SW480 (cell line): ENCODE results near the gene OSBPL10.
"Not testable (repeated sequence)": the region's sequence is repeated elsewhere in the genome, so short reads cannot be mapped to it uniquely, and the experiment has no call there.

Source experiments
- DNase-seq: peaks from one replicate; pipeline ENCODE4 v3.0.0-alpha.2; 2016; ENCODE audit warnings: low spot score

Gene OSBPL10

DNA sequence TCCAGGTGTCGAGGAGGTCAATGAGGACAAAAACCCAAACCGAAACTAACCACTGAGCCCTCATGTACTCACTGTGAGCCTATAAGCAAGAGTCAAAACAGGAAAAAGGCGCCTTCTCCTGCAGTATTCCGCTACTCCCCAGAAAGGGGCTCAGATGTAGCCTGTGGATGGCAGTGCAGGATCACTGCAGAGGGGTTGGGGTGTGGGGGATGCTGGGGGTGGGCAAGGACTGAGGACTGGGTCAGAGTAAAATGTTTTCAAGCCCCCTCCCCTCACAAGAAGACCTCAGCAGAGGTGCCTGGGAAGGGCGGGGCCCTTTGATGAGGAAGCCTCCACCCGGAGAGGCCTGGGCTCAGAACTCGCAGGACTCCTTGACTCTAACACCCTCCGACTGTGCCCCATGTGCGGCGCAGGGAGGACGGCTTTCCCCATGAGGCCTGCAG is 170.1 kb downstream of the OSBPL10 start:
- DNase-seq, result no peak

DNA sequence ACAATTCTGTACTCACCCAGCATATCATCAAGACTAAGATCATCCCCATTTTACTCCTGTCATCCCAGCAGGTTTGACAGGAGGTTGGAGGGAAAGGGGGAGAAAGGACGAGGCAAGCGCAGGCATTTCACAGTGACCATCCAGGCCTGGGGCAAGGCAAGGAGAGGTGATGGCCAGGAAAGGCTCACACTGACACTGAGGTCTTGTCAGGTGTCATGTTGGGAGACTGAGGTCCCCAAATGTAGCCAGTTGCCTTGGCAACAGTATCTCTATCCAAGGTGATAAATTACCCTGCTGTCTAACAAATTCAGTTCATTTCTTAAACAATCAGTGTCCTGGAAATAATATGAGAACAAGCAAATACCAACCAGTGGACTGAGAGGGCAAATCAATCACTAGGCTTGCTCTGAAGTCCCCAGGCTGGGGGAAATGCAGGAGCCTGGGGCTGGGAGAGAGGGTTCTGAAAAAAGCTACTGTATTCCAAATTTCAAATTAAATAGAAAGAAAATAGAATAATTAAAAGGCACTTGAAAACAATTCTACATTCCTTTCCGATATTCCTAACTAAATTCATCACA is 172.8 kb downstream of the OSBPL10 start:
- no peak for DNase-seq

DNA sequence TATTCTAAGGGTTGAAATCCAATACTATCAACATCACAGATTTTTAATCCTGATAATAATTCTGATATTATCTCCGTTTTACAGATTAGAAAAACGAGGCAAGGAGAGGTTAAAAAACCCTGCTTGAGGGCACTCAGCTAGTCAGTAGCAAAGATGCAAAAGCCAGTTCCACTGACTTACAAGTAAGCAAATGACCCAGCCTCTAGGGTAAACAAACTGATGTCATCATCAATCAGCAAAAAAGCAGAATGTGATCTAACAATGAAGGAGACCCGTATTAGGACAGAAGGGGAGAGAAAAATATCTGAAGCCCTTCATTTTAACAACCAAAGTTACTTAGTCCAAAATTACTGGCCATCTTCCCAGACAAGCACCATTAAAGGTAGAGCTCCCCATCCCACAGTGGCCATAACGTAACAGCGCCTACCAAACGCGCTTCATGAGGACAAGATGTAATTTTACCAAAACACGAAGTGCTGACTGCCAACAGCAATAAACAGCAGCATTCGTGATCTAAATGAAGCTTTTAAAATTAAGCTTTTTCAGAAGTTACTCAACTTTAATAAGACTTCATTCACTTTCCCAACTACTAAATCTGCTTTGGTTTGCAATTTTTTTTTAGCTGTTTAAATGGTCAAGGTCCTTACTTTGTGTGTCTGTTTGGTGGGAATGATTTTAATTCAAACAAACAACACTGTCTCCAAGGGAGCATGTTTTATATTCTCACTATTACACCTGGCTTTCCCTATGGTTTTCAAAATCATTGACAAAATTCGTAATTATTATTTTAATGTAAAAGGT is 176.6 kb downstream of the OSBPL10 start:
- DNase-seq, result no peak

DNA sequence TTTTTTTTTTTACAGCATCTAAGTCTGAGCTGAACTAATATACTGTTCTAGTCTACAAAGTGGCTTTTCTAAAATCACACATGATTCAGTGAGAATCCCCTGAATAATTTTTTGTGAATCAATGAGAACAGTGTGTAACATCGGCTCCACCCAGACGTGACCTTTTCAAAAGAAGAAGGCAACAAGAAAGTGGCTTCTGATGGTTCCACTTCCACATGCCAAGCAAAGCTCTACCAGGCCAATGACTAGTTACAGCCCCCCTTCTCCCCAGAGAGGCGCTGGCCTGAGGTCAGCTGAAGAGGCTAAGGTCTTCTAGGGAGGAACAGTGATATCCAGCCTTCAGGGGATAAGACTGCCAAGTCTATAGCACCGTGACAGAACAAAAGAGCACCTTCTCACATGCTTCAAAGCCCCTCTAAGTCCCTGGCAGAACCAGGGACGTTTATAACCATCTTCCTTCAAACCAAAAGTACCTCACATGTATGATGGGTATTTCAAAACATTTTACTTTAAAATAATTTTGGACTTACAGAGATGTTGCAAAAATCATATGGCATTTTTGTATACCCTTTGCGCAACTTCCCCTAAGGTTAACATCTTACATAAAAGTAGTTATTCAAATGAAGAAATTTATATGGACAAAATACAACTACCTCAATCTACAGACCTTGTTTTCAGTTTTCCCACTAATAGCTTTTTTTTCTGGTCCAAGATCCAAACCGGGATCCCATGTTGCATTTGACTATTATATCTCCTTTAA is 177.9 kb downstream of the OSBPL10 start:
- no peak for DNase-seq

DNA sequence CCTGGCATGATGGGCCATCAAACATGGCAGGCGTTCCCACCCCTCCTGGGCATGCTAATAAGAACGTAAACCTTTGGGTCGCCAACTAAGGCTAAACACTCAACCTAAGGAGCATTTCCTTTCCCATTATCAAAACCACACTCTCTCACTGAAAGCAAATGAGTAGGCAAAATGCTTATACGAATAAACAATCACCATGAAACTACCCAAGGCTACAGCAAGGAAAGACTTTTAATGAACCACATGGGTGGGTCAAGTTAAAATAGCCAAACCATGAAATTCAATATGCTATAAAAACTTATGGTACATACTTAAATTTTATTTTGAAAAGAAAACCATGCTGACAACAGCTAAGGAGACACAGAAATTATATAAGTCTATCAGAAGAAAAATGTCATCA is 180.6 kb downstream of the OSBPL10 start:
- DNase-seq, result no peak

DNA sequence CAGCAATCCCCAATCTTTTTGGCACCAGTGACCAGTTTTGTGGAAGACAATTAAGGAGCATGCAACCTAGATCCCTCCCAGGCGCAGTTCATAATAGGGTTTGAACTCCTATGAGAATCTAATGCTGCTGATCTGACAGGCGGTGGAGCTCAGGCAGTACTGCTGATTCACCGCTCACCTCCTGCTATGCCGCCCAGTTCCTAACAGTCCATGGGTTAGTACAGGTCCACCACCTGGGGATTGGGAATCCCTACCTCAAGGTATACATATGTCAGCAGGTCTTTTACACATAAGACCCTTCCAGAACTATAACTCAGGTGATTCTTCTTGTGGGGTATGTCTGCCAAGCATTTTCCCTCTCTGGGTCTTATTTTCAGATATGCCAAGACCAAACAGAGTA is 182.2 kb downstream of the OSBPL10 start:
- no peak for DNase-seq

DNA sequence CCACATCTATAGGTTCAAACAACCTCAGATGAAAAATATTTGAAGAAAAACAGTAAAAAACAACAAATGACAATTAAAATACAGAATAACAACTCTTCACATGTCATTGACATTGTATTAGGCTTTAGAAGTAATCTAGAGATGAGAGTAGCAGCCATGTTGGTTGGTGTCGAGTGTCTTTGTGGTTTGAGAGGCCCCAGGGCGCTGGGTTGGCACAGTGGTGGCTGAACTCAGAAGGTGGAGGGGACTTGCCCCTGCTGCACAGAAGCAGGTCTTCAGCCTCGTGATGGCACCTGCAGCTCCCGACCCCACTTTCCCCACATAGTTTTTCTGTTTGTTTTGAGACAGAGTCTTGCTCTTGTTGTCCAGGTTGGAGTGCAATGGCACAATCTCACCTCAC is 187.2 kb downstream of the OSBPL10 start:
- DNase-seq, result no peak

DNA sequence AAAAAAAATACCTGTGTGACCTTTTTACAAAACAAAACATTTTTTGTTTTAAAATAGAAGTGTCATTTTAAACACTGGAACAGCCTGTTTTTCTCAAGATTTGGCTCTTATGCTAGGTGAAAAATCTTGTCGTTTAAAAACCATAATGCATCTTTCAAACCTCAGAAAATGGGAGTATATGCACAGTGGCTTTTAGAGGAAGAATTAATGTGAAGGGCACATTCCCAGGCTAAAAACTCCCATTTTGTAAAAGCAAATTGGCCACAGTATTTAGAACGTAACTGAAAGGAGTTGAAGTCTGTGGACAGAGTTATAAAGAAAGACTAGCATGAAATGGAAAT is 190.0 kb downstream of the OSBPL10 start:
- no peak for DNase-seq

DNA sequence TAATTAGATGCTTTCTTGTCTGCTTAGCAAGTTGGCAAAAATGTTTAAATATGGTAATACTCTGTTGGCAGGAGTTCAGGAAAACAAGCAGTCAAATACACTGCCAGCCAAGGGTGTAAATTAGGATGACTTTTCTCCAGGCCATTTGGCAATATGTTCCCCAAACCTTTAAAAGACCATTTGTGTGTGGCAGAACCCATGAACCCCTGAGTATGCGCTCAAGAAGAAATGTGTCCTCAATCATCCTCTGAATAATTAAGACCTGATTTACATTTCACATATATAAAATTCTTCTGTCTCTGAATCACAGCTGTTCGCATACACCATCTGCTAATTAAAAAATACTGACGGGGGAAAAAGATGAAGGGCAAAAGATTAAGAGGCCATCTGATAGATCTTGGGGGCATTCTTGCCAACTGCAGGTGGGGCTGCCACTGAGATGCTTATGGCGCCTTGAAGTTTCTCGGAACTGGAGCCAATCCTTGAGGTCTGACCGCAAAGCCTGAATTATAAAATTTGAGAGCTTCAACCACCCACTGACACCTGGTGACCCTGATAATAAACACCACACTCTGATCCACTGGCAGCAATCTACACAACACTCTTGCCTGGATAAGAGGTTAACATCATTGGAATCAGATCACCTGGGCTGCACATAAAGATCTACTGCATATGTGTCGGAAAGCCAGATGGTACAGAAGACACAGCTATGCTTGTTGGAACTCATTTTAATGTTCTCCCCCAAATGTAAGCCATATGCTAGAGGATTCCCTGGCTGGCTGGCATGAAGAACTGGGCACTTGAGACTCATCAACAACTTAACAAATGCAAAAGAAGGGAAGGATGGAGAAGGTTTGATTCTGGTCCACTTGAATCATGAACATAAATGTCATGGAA is 190.6 kb downstream of the OSBPL10 start:
- DNase-seq, result no peak

DNA sequence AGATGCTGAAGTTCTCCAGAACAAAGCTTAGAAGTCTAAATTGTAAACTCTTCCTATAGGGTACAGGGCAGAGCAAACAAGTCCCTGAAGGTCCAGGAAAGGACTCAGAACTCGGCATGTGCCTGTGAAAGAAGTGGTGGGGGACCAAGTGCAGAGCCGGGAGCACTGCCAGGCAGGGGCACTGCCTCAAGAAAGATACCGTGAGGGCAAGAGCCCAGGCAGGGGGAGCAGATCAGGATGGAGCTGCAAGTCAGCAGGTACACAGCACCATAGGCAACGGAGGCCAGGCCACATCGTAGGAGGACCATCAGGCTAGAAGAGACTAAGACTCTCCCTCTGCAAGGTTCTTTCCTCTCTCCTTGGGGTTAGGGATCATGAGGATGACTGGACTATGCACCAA is 191.6 kb downstream of the OSBPL10 start:
- DNase-seq, result no peak

DNA sequence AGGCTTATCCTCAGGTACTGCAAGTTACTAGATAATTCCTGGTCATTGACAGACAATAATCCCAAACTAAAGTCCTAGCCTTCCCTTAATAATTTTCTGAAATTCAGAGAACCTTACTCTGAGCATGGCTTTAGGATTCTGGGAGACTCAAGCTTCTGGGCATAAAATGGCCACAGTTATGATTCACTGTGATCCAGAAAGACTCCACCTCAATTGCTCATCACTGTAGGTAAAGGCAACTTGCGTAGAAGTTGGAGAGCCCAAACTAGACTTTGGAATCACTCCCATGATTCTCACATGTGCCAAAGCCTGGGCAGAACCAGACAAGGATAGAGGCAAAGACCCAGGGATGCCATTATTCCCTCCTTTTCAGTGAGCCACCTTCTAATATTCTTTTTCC is 195.3 kb downstream of the OSBPL10 start:
- DNase-seq, result no peak

DNA sequence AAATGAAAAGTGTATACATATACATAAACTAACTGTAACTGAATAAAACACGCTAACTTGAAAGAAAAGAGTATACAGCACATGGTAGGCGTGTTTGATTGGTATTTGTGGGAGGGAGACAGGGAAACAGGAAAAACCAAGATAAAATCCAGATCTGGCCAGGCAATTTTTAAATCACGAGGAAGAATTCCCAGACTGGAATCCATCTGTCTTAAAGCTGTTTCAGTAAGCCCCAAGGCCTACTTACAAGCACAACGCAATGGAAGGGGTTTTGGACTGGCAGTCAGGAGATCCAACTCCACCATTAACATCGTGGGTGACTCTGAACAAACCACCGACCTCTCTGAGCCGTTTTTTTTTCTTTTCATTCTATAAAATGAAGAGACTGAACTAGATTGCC is 195.8 kb downstream of the OSBPL10 start:
- DNase-seq, result no peak

DNA sequence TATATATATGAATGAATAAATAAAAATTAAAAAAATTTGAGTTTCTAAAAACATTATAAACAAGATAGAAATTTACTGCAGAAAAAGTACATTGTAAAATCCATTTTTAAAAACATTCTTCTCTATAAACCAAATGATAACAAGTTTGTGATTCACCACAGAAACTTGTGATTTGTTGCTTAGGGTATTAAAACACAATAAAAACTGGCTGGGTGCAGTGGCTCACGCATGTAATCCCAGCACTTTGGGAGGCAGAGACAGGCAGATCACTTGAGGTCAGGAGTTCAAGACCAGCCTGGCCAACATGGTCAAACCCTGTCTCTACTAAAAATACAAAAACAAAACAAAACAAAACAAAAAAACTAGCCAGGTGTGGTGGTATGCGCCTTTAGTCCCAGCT is 197.2 kb downstream of the OSBPL10 start:
- not testable (repeated sequence) for DNase-seq

DNA sequence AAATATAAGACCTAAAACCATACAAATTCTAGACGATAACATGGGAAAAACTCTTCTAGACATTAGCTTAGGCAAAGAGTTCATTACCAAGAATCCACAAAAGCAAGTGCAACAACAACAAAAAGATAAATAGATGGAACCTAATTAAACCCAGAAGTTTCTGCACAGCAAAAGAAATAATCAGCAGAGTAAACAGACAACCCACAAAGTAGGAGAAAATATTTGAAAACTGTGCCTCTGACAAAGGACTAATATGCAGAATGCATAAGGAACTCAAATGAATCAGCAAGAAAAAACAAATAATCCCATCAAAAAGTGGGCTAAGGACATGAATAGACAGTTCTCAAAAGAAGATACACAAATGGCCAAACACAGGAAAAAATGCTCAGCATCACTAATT is 198.8 kb downstream of the OSBPL10 start:
- DNase-seq, result not testable (repeated sequence)

DNA sequence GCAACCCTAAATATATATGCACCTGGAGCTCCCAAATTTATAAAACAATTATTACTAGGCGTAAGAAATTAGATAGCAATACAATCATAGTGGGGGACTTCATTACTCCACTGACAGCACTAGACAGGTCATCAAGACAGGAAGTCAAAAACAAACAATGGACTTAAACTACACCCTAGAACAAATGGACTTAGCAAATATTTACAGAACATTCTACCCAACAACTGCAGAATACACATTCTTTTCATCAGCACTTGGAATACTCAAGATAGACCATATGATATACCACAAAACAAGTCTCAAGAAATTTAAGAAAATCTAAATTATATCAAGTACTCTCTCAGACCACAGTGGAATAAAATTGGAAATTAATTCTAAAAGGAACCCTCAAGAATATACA is 201.5 kb downstream of the OSBPL10 start:
- no peak for DNase-seq

DNA sequence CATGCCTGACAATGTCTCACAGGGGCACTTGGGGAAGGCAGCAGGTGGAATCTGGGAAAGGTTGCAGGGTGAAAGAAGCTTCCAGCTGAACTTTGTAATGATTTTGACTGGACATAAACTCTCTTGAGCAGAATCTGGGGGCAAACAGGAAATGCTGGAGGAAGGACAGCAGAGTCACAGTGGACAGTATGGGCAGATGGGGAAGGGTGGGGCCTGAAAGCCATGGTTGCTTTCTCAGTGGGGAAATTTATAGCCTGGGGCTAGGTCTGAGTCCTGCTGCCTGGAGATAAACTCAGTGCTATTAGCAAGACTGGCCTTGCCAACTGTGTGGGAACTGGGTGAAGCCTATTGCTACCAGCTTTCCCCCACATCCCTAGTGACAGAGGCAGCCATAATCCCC is 203.2 kb downstream of the OSBPL10 start:
- DNase-seq, result no peak

DNA sequence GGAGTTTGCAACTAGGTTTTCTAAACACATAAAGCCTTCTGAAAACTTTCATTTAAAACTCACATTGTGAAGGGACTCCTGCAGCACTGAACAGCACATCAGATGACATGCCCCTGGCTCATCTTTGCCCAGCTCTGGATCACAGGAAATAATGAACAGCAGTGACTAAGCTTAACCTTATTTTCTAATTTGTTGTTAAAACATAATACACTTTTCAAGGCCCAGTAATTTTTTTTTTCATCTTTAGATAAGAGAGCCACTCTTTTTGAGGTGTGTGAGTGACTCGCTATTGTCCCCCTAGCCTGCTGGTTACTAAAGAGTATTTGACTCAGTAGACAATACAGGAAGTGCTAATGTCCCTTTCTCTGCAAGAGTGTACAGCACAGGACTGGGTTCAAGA is 204.0 kb downstream of the OSBPL10 start:
- DNase-seq, result no peak

DNA sequence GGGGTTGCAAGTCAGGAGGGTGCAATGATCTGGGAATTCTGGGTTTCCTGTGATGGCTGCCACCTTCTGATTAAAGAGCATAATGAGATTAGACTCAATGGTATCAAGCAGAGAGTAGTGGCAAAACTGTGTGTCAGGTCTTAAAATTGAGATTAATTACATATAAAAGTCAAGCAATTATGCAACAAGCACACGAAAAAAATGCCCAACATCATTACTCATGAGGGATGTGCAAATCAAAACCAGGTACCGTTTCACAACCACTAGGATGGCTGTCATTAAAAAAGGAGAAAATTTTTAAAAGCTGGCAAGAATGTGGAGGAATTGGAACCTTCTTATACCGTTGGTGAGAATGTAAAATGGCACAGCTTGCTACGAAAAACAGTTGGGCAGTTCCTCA is 205.0 kb downstream of the OSBPL10 start:
- DNase-seq, result no peak

DNA sequence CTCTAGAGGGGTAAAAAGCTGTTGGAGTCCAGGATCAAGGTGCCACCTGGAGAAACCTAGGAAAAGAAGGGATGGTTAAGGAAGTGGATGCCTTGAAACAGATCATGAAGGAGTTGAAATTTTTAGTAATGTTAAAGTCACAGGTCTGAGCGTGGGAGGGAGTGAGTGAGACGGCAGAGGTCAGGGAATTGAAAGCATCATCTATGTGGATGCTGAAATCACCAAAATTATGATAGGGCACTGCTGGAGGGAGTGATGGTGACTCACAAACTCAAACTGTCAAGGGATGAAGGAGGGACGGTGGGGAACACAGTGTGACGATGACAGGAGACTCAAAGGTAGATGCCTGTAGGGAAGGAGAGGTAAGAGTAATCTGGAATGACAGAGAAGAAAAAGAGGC is 205.7 kb downstream of the OSBPL10 start:
- DNase-seq, result no peak

DNA sequence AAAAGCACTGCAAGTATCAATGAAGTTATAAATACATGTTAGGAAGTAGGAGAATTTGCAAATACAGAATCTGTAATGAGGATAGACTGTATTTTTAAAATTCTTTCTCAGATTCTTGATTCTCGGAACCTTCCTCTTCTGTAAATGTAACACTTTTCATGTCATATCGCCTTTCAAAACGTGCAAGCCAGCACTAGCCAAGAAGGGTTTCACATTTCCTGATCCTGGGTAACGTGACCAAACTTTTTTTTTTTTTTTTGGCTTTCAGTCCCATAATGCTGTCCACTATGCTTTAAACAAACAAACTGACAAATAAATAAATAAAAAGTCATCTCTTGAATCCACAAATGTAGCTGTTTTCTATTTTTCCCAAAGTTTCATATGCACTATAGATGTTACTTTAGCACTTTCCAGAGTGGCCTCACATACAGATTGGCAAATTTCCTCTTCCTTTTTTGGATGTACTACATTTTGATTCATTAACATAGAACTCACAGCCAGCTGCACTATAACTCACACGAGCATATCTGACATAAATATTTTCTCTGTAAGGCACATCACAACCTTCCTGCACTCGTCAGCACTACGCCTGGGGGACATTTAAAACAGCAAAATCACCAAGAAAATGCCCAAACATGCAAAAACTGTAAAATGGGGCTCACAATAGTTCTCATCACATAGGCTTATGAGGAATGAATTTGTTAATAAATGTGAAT is 208.1 kb downstream of the OSBPL10 start:
- no peak for DNase-seq

DNA sequence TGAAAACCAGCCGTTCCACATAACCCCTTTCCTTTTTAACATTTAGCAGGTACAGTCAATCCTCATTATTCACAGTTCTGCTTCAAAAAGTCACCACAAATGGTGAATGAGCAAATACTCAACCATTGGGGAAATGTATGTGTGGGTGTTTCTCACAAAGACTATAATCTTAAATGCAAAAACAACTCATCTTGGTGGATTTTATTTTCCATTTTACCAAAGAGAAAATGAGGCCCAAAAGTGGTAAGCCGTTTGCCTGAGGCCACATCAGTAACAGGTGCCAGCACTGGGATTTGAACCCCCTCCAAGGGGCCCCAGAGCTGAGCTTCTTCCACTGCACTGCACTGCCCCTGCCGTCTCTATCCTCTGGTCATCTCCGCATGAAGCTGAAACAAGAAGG is 208.8 kb downstream of the OSBPL10 start:
- DNase-seq, result no peak
